Measurements from ENCODE around the gene MEP1B. TPM values are rescaled to one million over a fixed set of nuclear protein-coding genes. Genes with fewer than 3 reads are reported as not detected.
"Not testable (repeated sequence)": the region's sequence is repeated elsewhere in the genome, so short reads cannot be mapped to it uniquely, and the experiment has no call there.

The MEP1B gene
- not detected for total RNA-seq

- POLR2A ChIA-PET, result no interaction called here
- intact Hi-C loops (cut with DNase I, micrococcal nuclease), result no loop called here
These were observed at the start of gene MEP1B for GRCh38 chr18:32189790-32190189. Gene MEP1B, plus strand, starts transcription at chr18:32190039. Its CDS starts 32 bp downstream, at chr18:32190071.

GRCh38 chr18:32148185-32148870 lies 41.5 kb upstream of the MEP1B start:
- H3K27me3 Mint-ChIP-seq, result no peaks in the 10 kb centered on the region
- no peaks in the 10 kb centered on the region for H3K9me3 Mint-ChIP-seq (ENCODE audit: low read depth)
- ATAC-seq (no peak), DNase-seq (no peak)
- CTCF ChIA-PET, result interaction anchor here (1.1 kb wide), 1 partner anchor 10 kb away, joined by 4 read pairs; no protein-coding TSS in a partner anchor
- H3K27ac Mint-ChIP-seq, result no peak overlapping the region
- H3K4me3 Mint-ChIP-seq, result no peak overlapping the region
- intact Hi-C loops (cut with DNase I, micrococcal nuclease), result no loop called here
- no peaks in the 10 kb centered on the region for H3K36me3 Mint-ChIP-seq (ENCODE audit: low read depth)
- H3K4me1 Mint-ChIP-seq, result peaks cover 7% of the 10 kb centered on the region
- POLR2A ChIA-PET, result no interaction called here

More at GRCh38 chr18:32189790-32190189, at the start of gene MEP1B:
- ATAC-seq (no peak), DNase-seq (no peak)
- Mint-ChIP-seq H3K4me1 (no peaks in the 10 kb centered on the region), H3K27me3 (peaks cover 6% of the 10 kb centered on the region), H3K4me3 (no peak within 1 kb of the TSS), H3K27ac (no peak within 1 kb of the TSS), H3K9me3 (ENCODE audit: low read depth) (peaks cover 4% of the 10 kb centered on the region), H3K36me3 (ENCODE audit: low read depth) (no peaks in the 10 kb centered on the region)
- CTCF ChIA-PET, result interaction anchor here (0.7 kb wide), 1 partner anchor 36 kb away, joined by 3 read pairs; no protein-coding TSS in a partner anchor

GRCh38 chr18:32152705-32153448 lies 37.0 kb upstream of the MEP1B start:
- H3K9me3 Mint-ChIP-seq (ENCODE audit: low read depth), result no peaks in the 10 kb centered on the region
- H3K27me3 Mint-ChIP-seq, result peaks cover 5% of the 10 kb centered on the region
- H3K27ac Mint-ChIP-seq, result no peak overlapping the region
- ChIA-PET POLR2A (no interaction called here), CTCF (interaction anchor here (0.6 to 2.0 kb wide), 5 partner anchors 22 to 401 kb away, joined by 3 to 4 read pairs (median 3); no protein-coding TSS in a partner anchor)
- no peak overlapping the region for H3K4me3 Mint-ChIP-seq
- DNase-seq (no peak), ATAC-seq (peak; percentile 48)
- H3K36me3 Mint-ChIP-seq (ENCODE audit: low read depth), result no peaks in the 10 kb centered on the region
- peaks cover 7% of the 10 kb centered on the region for H3K4me1 Mint-ChIP-seq
- intact Hi-C loops (cut with DNase I, micrococcal nuclease), result loop anchor here in 1 of 2 experiments (10.0 kb wide), 1 partner anchor 122 kb away; no protein-coding TSS in a partner anchor

GRCh38 chr18:32156855-32157254 lies 33.0 kb upstream of the MEP1B start:
- H3K27ac Mint-ChIP-seq, result no peak overlapping the region
- intact Hi-C loops (cut with DNase I, micrococcal nuclease), result loop anchor here (5.0 to 10.0 kb wide), 3 partner anchors 115 to 130 kb away; no protein-coding TSS in a partner anchor
- CTCF ChIA-PET, result interaction anchor here (0.7 to 7.5 kb wide), 5 partner anchors 17 to 394 kb away, joined by 3 to 98 read pairs (median 3); no protein-coding TSS in a partner anchor
- peaks cover 7% of the 10 kb centered on the region for H3K27me3 Mint-ChIP-seq
- H3K9me3 Mint-ChIP-seq (ENCODE audit: low read depth), result no peaks in the 10 kb centered on the region
- no peak for ATAC-seq
- DNase-seq, result no peak
- H3K4me1 Mint-ChIP-seq, result peaks cover 9% of the 10 kb centered on the region
- POLR2A ChIA-PET, result no interaction called here
- H3K4me3 Mint-ChIP-seq, result no peak overlapping the region
- H3K36me3 Mint-ChIP-seq (ENCODE audit: low read depth), result no peaks in the 10 kb centered on the region

- POLR2A ChIA-PET, result no interaction called here
These were observed 32.3 kb upstream of the MEP1B start for GRCh38 chr18:32157580-32157979.

GRCh38 chr18:32158108-32158624 lies 31.7 kb upstream of the MEP1B start:
- intact Hi-C loops (cut with DNase I, micrococcal nuclease), result loop anchor here (1.0 to 10.0 kb wide), 4 partner anchors 114 to 394 kb away; no protein-coding TSS in a partner anchor
- POLR2A ChIA-PET, result interaction anchor here (0.6 kb wide), 2 partner anchors 83 to 154 kb away, joined by 4 to 5 read pairs; no protein-coding TSS in a partner anchor
- H3K27me3 Mint-ChIP-seq, result peaks cover 7% of the 10 kb centered on the region
- no peak overlapping the region for H3K27ac Mint-ChIP-seq
- no peaks in the 10 kb centered on the region for H3K36me3 Mint-ChIP-seq (ENCODE audit: low read depth)
- DNase-seq, result peak; percentile 82
- no peaks in the 10 kb centered on the region for H3K9me3 Mint-ChIP-seq (ENCODE audit: low read depth)
- peaks cover 4% of the 10 kb centered on the region for H3K4me1 Mint-ChIP-seq
- H3K4me3 Mint-ChIP-seq, result peak overlapping the region; percentile 54
- ATAC-seq, result peak; percentile 92
- CTCF ChIA-PET, result interaction anchor here (0.6 to 7.5 kb wide), 33 partner anchors 9 to 1761 kb away, joined by 3 to 98 read pairs (median 4); partner anchors contain the start of gene GAREM1

More at GRCh38 chr18:32157580-32157979, 32.3 kb upstream of the MEP1B start:
- CTCF ChIA-PET, result interaction anchor here (0.6 to 7.5 kb wide), 33 partner anchors 9 to 447 kb away, joined by 3 to 98 read pairs (median 4); partner anchors contain the start of gene GAREM1
- no peaks in the 10 kb centered on the region for H3K36me3 Mint-ChIP-seq (ENCODE audit: low read depth)
- ATAC-seq, result no peak
- no peak overlapping the region for H3K4me3 Mint-ChIP-seq
- intact Hi-C loops (cut with DNase I, micrococcal nuclease), result loop anchor here (5.0 to 10.0 kb wide), 3 partner anchors 115 to 130 kb away; no protein-coding TSS in a partner anchor
- peaks cover 7% of the 10 kb centered on the region for H3K27me3 Mint-ChIP-seq
- H3K4me1 Mint-ChIP-seq, result peaks cover 9% of the 10 kb centered on the region
- H3K9me3 Mint-ChIP-seq (ENCODE audit: low read depth), result no peaks in the 10 kb centered on the region
- no peak for DNase-seq
- no peak overlapping the region for H3K27ac Mint-ChIP-seq

- not testable (repeated sequence) for ATAC-seq; H3K9me3 Mint-ChIP-seq (ENCODE audit: low read depth); H3K27ac Mint-ChIP-seq; H3K4me1 Mint-ChIP-seq; DNase-seq; H3K27me3 Mint-ChIP-seq; H3K36me3 Mint-ChIP-seq (ENCODE audit: low read depth)
- H3K4me3 Mint-ChIP-seq, result peak overlapping the region; percentile 54
- ChIA-PET CTCF (interaction anchor here (0.6 to 7.5 kb wide), 18 partner anchors 8 to 1760 kb away, joined by 3 to 98 read pairs (median 4); no protein-coding TSS in a partner anchor), POLR2A (interaction anchor here (0.6 kb wide), 2 partner anchors 83 to 154 kb away, joined by 4 to 5 read pairs; no protein-coding TSS in a partner anchor)
- intact Hi-C loops (cut with DNase I, micrococcal nuclease), result loop anchor here (1.0 to 10.0 kb wide), 4 partner anchors 114 to 394 kb away; no protein-coding TSS in a partner anchor
These were observed 31.2 kb upstream of the MEP1B start for GRCh38 chr18:32158631-32159030.

- ATAC-seq (no peak), DNase-seq (no peak)
- Mint-ChIP-seq H3K36me3 (ENCODE audit: low read depth) (no peaks in the 10 kb centered on the region), H3K27me3 (peaks cover 5% of the 10 kb centered on the region), H3K4me1 (peaks cover 2% of the 10 kb centered on the region), H3K9me3 (ENCODE audit: low read depth) (no peaks in the 10 kb centered on the region), H3K4me3 (no peak overlapping the region), H3K27ac (no peak overlapping the region)
- POLR2A ChIA-PET, result no interaction called here
- CTCF ChIA-PET, result interaction anchor here (7.5 kb wide), 1 partner anchor 391 kb away, joined by 98 read pairs; no protein-coding TSS in a partner anchor
- intact Hi-C loops (cut with DNase I, micrococcal nuclease), result no loop called here
These were observed 29.3 kb upstream of the MEP1B start for GRCh38 chr18:32160547-32160946.

- no peaks in the 10 kb centered on the region for H3K9me3 Mint-ChIP-seq (ENCODE audit: low read depth)
- no peaks in the 10 kb centered on the region for H3K4me1 Mint-ChIP-seq
- DNase-seq (no peak), ATAC-seq (no peak)
- no peak overlapping the region for H3K27ac Mint-ChIP-seq
- peaks cover 2% of the 10 kb centered on the region for H3K27me3 Mint-ChIP-seq
- intact Hi-C loops (cut with DNase I, micrococcal nuclease), result no loop called here
- POLR2A ChIA-PET, result no interaction called here
- CTCF ChIA-PET, result interaction anchor here (0.5 to 2.3 kb wide), 3 partner anchors 10 to 374 kb away, joined by 3 to 9 read pairs (median 3); no protein-coding TSS in a partner anchor
- no peaks in the 10 kb centered on the region for H3K36me3 Mint-ChIP-seq (ENCODE audit: low read depth)
- no peak overlapping the region for H3K4me3 Mint-ChIP-seq
These were observed 21.7 kb upstream of the MEP1B start for GRCh38 chr18:32167980-32168730.

- no peaks in the 10 kb centered on the region for H3K36me3 Mint-ChIP-seq (ENCODE audit: low read depth)
- no peak for ATAC-seq
- H3K4me1 Mint-ChIP-seq, result no peaks in the 10 kb centered on the region
- intact Hi-C loops (cut with DNase I, micrococcal nuclease), result no loop called here
- ChIA-PET POLR2A (no interaction called here), CTCF (interaction anchor here (0.6 kb wide), 1 partner anchor 103 kb away, joined by 3 read pairs; no protein-coding TSS in a partner anchor)
- DNase-seq, result no peak
- H3K27ac Mint-ChIP-seq, result no peak overlapping the region
- no peak overlapping the region for H3K4me3 Mint-ChIP-seq
- peaks cover 2% of the 10 kb centered on the region for H3K27me3 Mint-ChIP-seq
- no peaks in the 10 kb centered on the region for H3K9me3 Mint-ChIP-seq (ENCODE audit: low read depth)
These were observed 16.2 kb upstream of the MEP1B start for GRCh38 chr18:32173654-32174053.

Measured in activated CD4-positive, alpha-beta T cell treated with anti-CD3 and anti-CD28 coated beads for 36 hours (primary cell).